Ascending aorta (tissue), 2 donors: ENCODE results near the gene CTNNA2. TPM values are rescaled to one million over a fixed set of nuclear protein-coding genes. Genes with fewer than 3 reads are reported as not detected.

ENCODE experiments used
- DNase-seq, 2 donors: peaks; one replicate each; pipeline ENCODE4 v3.0.0-alpha.2; 2019; ENCODE audit warnings: low spot score in 2 of 2
- H3K27ac ChIP-seq, 2 donors: fragments of 200-600 bp; sonication (generic); one replicate each; pipeline ENCODE4 v1.5.1; 2016 to 2017; ENCODE audit warnings: mild to moderate bottlenecking in 1 of 2
- H3K27me3 ChIP-seq: fragments of 200-600 bp; sonication (generic); one replicate; pipeline ENCODE4 v1.5.1; 2017
- H3K36me3 ChIP-seq, 2 donors: fragments of 200-600 bp; sonication (generic); one replicate each; pipeline ENCODE4 v1.5.1; 2016
- H3K4me1 ChIP-seq, 2 donors: fragments of 200-600 bp; sonication (generic); one replicate each; pipeline ENCODE4 v1.5.1; 2016 to 2017; ENCODE audit warnings: mild to moderate bottlenecking in 1 of 2
- H3K4me3 ChIP-seq, 2 donors: fragments of 200-600 bp; sonication (generic); one replicate each; pipeline ENCODE4 v1.5.1; 2016 to 2017; ENCODE audit warnings: mild to moderate bottlenecking in 1 of 2
- H3K9me3 ChIP-seq, 2 donors: fragments of 200-600 bp; sonication (generic); one replicate each; pipeline ENCODE4 v1.5.1; 2016
- CTCF ChIP-seq, 3 experiments: fragments of 200-600 bp in 2 of 3; fragments of 450-650 bp in 1 of 3; sonication (generic) in 2 of 3; IDR thresholded peaks; one replicate each; pipeline ENCODE4 v1.5.1; 2016 to 2019; ENCODE audit warnings: antibody characterized with exemption in 3 of 3, mild to moderate bottlenecking in 1 of 3, moderate library complexity in 1 of 3
- intact Hi-C: fragments of 100-400 bp; cut with DNase I; formaldehyde crosslinking; loops from one replicate; pipeline ENCODE4 v1.15.1; 2023
- total RNA-seq: library from RNA; depleted of rRNA; stranded (reverse); fragments of >200 nt; gene quantifications from one replicate; pipeline ENCODE4 v1.1.0, GENCODE V29; 2016

CTNNA2 gene
- total RNA-seq, 1 donor from 2014 or later: not detected

DNA sequence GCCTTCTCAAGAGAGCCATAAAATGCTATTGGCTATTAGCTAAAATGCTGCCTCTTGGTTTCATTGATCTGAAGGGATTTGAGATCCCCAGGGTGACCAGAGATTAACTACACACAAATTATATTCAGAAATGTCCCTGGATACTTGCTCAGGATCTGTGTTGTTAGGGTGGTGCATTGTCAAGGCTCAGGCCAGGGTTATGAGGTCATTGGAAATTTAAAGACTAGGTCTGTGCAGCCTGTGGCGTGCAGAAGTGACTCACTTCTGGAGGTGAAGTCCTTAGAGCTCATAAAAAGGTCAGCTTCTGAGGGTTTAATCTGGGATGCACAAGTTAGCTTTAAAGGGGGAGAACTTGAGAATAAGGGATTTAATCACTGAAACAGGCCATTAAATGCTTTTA is 768.2 kb downstream of the CTNNA2 start:
- Histone ChIP-seq H3K4me3 (no peak overlapping the region), H3K4me1 (no peaks in the 10 kb centered on the region), H3K27ac (no peak overlapping the region), H3K27me3 (no peaks in the 10 kb centered on the region), H3K36me3 (no peaks in the 10 kb centered on the region), H3K9me3 (no peaks in the 10 kb centered on the region)
- no peak for DNase-seq
- no peak for TF ChIP-seq CTCF (IDR thresholded peaks at IDR 0.05)
- intact Hi-C loops: no loop called here

DNA sequence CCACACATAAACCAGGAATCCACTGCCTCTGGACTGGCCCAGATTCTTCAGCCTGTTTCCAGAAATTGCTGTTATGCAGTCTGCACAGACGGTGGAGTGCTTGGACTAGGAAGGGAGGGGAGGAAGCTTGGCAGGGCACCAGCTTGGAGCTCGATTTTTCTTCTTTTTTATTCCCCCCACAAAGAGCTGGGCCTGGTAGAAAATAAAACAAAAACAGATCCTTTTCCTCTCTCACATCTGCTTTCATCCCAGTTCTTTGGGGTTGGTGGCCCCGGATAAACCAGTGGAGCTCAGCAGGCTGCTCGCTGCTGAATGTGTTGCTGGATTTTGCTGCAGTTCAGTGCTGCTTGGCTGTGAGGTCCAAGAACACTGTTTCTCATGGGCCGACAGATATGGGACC is 775.7 kb downstream of the CTNNA2 start:
- no peaks in the 10 kb centered on the region for H3K36me3 ChIP-seq
- no peak for DNase-seq
- no peak overlapping the region for H3K4me3 ChIP-seq

GRCh38 chr2:80291656-80292055 is 778.8 kb downstream of the CTNNA2 start:
- no peak overlapping the region for H3K4me3 ChIP-seq
- H3K4me1 ChIP-seq: no peaks in the 10 kb centered on the region
- no peak for TF ChIP-seq CTCF (IDR thresholded peaks at IDR 0.05)
- no peaks in the 10 kb centered on the region for H3K27me3 ChIP-seq
- no peaks in the 10 kb centered on the region for H3K36me3 ChIP-seq
- H3K9me3 ChIP-seq: no peaks in the 10 kb centered on the region
- H3K27ac ChIP-seq: no peak overlapping the region
- DNase-seq: no peak
- intact Hi-C loops: no loop called here

More for the DNA sequence above, 775.7 kb downstream of the CTNNA2 start:
- no peak for TF ChIP-seq CTCF (IDR thresholded peaks at IDR 0.05)
- Histone ChIP-seq H3K27me3 (no peaks in the 10 kb centered on the region), H3K9me3 (no peaks in the 10 kb centered on the region), H3K27ac (no peak overlapping the region), H3K4me1 (no peaks in the 10 kb centered on the region)
- intact Hi-C loops: no loop called here

DNA sequence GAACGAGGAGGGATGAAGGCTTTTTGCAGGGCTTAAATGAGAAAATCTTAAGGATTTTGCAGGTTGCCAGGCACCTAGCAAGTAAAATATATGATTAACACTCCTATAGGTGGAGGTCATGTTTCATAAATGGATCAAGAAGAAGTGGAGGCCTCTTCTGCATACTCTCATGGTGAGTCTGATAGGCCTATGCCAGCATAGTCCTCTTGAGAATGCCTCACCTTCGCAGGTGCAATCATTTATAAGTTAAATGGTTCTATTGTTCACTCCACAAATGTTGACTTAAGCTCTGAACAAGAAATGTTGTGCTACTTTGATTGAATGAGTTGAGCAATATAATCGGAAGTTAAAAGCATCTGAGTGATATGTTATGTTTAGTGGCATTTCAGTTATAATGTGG is 779.6 kb downstream of the CTNNA2 start:
- Histone ChIP-seq H3K4me3 (no peak overlapping the region), H3K36me3 (no peaks in the 10 kb centered on the region), H3K27me3 (no peaks in the 10 kb centered on the region), H3K4me1 (no peaks in the 10 kb centered on the region), H3K27ac (no peak overlapping the region), H3K9me3 (no peaks in the 10 kb centered on the region)
- no peak for DNase-seq
- intact Hi-C loops: no loop called here
- TF ChIP-seq CTCF (IDR thresholded peaks at IDR 0.05): no peak

- intact Hi-C loops: no loop called here
- Histone ChIP-seq H3K27me3 (no peaks in the 10 kb centered on the region), H3K4me1 (no peaks in the 10 kb centered on the region), H3K4me3 (no peak overlapping the region), H3K9me3 (no peaks in the 10 kb centered on the region), H3K27ac (no peak overlapping the region), H3K36me3 (no peaks in the 10 kb centered on the region)
- no peak for DNase-seq
- TF ChIP-seq CTCF (IDR thresholded peaks at IDR 0.05): no peak
Observed at GRCh38 chr2:80293039-80293438, 780.2 kb downstream of the CTNNA2 start.

- H3K4me3 ChIP-seq: no peak overlapping the region
- DNase-seq: no peak
- no peaks in the 10 kb centered on the region for H3K9me3 ChIP-seq
- peaks cover 8% of the 10 kb centered on the region for H3K27me3 ChIP-seq
- no peak for TF ChIP-seq CTCF (IDR thresholded peaks at IDR 0.05)
- H3K4me1 ChIP-seq: no peaks in the 10 kb centered on the region
- intact Hi-C loops: no loop called here
- H3K36me3 ChIP-seq: no peaks in the 10 kb centered on the region
- no peak overlapping the region for H3K27ac ChIP-seq
Observed at GRCh38 chr2:80298954-80299353, 786.1 kb downstream of the CTNNA2 start.
